GM19043 (cell line): ENCODE results near the gene SV2B.

Source experiments
- ATAC-seq: cut with Tn5 transposase; IDR thresholded peaks from one replicate; pipeline ENCODE4 v1.9.1; 2021; ENCODE audit warnings: low read depth; ENCODE audit not compliant: unreplicated experiment

Gene SV2B

GRCh38 chr15:91259077-91259476, 159.0 kb downstream of the SV2B start:
- no peak for ATAC-seq

- no peak for ATAC-seq
Measured at GRCh38 chr15:91261345-91261744, 161.3 kb downstream of the SV2B start.

GRCh38 chr15:91263632-91264531, 163.8 kb downstream of the SV2B start:
- no peak for ATAC-seq

GRCh38 chr15:91264651-91265351, 164.7 kb downstream of the SV2B start:
- ATAC-seq = no peak

GRCh38 chr15:91265416-91265940, 165.4 kb downstream of the SV2B start:
- ATAC-seq = no peak

GRCh38 chr15:91268510-91268909, 168.5 kb downstream of the SV2B start:
- ATAC-seq = no peak

GRCh38 chr15:91270747-91271146, 170.7 kb downstream of the SV2B start:
- no peak for ATAC-seq

GRCh38 chr15:91271565-91272153, 171.6 kb downstream of the SV2B start:
- ATAC-seq = peak; percentile 49

- no peak for ATAC-seq
Measured at GRCh38 chr15:91275844-91276243, 175.8 kb downstream of the SV2B start.

GRCh38 chr15:91278951-91279350, 178.9 kb downstream of the SV2B start:
- ATAC-seq = no peak

GRCh38 chr15:91279486-91279885, 179.4 kb downstream of the SV2B start:
- no peak for ATAC-seq

- ATAC-seq = no peak
Measured at GRCh38 chr15:91281947-91282346, 181.9 kb downstream of the SV2B start.

GRCh38 chr15:91282486-91282885, 182.4 kb downstream of the SV2B start:
- no peak for ATAC-seq

GRCh38 chr15:91283155-91283554, 183.1 kb downstream of the SV2B start:
- ATAC-seq = no peak

GRCh38 chr15:91284758-91285466, 184.9 kb downstream of the SV2B start:
- no peak for ATAC-seq

GRCh38 chr15:91289324-91289723, 189.3 kb downstream of the SV2B start:
- no peak for ATAC-seq

- ATAC-seq = no peak
Measured at GRCh38 chr15:91290553-91290952, 190.5 kb downstream of the SV2B start.

- peak; percentile 71 for ATAC-seq
Measured at GRCh38 chr15:91291673-91292072, 191.6 kb downstream of the SV2B start.

- ATAC-seq = no peak
Measured at GRCh38 chr15:91294344-91294743, 194.3 kb downstream of the SV2B start.

GRCh38 chr15:91294795-91295194, 194.7 kb downstream of the SV2B start:
- no peak for ATAC-seq

GRCh38 chr15:91298101-91298500, 198.0 kb downstream of the SV2B start:
- ATAC-seq = no peak
